HepG2 (cell line): ENCODE results near the gene GRK5. TPM values are rescaled to one million over a fixed set of nuclear protein-coding genes. Genes with fewer than 3 reads are reported as not detected.

Experiments used
- ATF7 ChIP-seq, 2 experiments: fragments of 450-650 bp in 1 of 2; sonication (generic) in 1 of 2; formaldehyde crosslinking in 1 of 2; IDR thresholded peaks; 2 replicates each; pipeline versions ENCODE4 v1.4.0 to v1.6.1; 2016 to 2020; ENCODE audit warnings: antibody characterized with exemption in 1 of 2, mild to moderate bottlenecking in 1 of 2, missing genetic modification reagents in 1 of 2
- MBD4 ChIP-seq: IDR thresholded peaks from 2 replicates; pipeline ENCODE4 v1.6.1; 2012; ENCODE audit warnings: low read length, inconsistent platforms, borderline replicate concordance
- YEATS4 ChIP-seq: sonication (generic); formaldehyde crosslinking; IDR thresholded peaks from 2 replicates; pipeline ENCODE4 v1.4.0; 2020; ENCODE audit warnings: missing genetic modification reagents, borderline replicate concordance
- ZNF496 ChIP-seq: sonication (generic); formaldehyde crosslinking; IDR thresholded peaks from 2 replicates; pipeline ENCODE4 v1.8.1; 2023; ENCODE audit warnings: mild to moderate bottlenecking, moderate library complexity, missing genetic modification reagents; ENCODE audit not compliant: insufficient replicate concordance
- ZNF558 ChIP-seq: sonication (generic); formaldehyde crosslinking; IDR thresholded peaks from 2 replicates; pipeline ENCODE4 v1.9.0; 2022; ENCODE audit warnings: mild to moderate bottlenecking, missing genetic modification reagents, borderline replicate concordance
- polyA plus RNA-seq, 8 experiments: library from polyadenylated mRNA; depleted of rRNA in 3 of 8; stranded (reverse) in 7 of 8; unstranded in 1 of 8; fragments of >200 nt; fragmentation: Illumina TruSeq in 4 of 8; extraction: Trizol in 4 of 8; gene quantifications; 2 replicates each; pipeline versions ENCODE4 v1.2.1 to v1.2.3, GENCODE V29; 2011 to 2016; ENCODE audit warnings: low read depth in 4 of 8, missing spikeins in 1 of 8, mixed read lengths in 1 of 8; ENCODE audit not compliant: insufficient read depth in 1 of 8
- total RNA-seq, 5 experiments: library from RNA; depleted of rRNA; stranded (reverse); fragments of >200 nt; fragmentation: Illumina TruSeq; extraction: Trizol; gene quantifications; 2 replicates each; pipeline ENCODE4 v1.2.3, GENCODE V29; 2016; ENCODE audit warnings: low read depth in 1 of 5
- TF ChIP-seq, protein P1 (sequence below): sonication (generic); formaldehyde crosslinking; IDR thresholded peaks from 2 replicates; pipeline ENCODE4 v1.5.1; 2020; ENCODE audit warnings: mild to moderate bottlenecking, moderate library complexity, missing genetic modification reagents
- TF ChIP-seq, protein P2 (sequence below): sonication (generic); formaldehyde crosslinking; IDR thresholded peaks from 2 replicates; pipeline ENCODE4 v1.5.0; 2020; ENCODE audit warnings: mild to moderate bottlenecking, missing genetic modification reagents, borderline replicate concordance
- TF ChIP-seq, protein P3 (sequence below): sonication (generic); formaldehyde crosslinking; IDR thresholded peaks from 2 replicates; pipeline ENCODE4 v1.8.1; 2023; ENCODE audit warnings: mild to moderate bottlenecking, moderate library complexity, missing genetic modification reagents

Gene GRK5
- total and polyA plus RNA-seq, 2 of the 13 experiments (the other 11 are each of a cell fraction or from before 2014, with no cell fraction given), result 10.4 to 12.6 TPM

DNA sequence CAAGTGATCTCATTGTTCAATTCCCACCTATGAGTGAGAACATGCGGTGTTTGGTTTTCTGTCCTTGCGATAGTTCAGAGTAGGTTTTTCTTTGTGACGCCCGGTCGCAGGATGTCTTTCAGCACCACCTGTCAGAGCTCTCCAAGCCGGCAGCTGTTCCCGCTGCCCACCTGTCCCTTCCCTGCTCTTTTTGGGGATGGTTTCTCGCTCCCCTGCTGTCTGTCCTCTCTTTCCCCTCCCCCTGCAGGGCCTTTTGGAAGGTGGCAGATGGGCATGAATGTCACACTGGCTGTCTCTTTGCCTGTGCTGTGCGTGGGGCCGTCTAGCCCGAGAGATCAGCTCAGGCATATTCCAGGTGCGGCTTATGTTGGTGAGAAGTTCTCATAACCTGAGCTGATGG lies 137.0 kb downstream of the GRK5 start (continued):
- no peak for TF ChIP-seq ATF7 (IDR thresholded peaks at IDR 0.05)
- no peak for TF ChIP-seq ATF7 (CRISPR knock-in tag; IDR thresholded peaks at IDR 0.05)
- TF ChIP-seq, protein P1, sequence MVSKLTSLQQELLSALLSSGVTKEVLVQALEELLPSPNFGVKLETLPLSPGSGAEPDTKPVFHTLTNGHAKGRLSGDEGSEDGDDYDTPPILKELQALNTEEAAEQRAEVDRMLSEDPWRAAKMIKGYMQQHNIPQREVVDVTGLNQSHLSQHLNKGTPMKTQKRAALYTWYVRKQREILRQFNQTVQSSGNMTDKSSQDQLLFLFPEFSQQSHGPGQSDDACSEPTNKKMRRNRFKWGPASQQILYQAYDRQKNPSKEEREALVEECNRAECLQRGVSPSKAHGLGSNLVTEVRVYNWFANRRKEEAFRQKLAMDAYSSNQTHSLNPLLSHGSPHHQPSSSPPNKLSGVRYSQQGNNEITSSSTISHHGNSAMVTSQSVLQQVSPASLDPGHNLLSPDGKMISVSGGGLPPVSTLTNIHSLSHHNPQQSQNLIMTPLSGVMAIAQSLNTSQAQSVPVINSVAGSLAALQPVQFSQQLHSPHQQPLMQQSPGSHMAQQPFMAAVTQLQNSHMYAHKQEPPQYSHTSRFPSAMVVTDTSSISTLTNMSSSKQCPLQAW, result no peak
- TF ChIP-seq YEATS4 (CRISPR knock-in tag), result no peak
- TF ChIP-seq, protein P2, sequence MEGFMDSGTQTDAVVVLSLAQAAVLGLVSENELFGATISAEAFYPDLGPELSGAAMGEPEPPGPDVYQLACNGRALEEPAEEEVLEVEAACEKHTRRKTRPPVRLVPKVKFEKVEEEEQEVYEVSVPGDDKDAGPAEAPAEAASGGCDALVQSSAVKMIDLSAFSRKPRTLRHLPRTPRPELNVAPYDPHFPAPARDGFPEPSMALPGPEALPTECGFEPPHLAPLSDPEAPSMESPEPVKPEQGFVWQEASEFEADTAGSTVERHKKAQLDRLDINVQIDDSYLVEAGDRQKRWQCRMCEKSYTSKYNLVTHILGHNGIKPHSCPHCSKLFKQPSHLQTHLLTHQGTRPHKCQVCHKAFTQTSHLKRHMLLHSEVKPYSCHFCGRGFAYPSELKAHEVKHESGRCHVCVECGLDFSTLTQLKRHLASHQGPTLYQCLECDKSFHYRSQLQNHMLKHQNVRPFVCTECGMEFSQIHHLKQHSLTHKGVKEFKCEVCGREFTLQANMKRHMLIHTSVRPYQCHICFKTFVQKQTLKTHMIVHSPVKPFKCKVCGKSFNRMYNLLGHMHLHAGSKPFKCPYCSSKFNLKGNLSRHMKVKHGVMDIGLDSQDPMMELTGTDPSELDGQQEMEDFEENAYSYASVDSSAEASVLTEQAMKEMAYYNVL (CRISPR knock-in tag), result no peak
- TF ChIP-seq, protein P3, sequence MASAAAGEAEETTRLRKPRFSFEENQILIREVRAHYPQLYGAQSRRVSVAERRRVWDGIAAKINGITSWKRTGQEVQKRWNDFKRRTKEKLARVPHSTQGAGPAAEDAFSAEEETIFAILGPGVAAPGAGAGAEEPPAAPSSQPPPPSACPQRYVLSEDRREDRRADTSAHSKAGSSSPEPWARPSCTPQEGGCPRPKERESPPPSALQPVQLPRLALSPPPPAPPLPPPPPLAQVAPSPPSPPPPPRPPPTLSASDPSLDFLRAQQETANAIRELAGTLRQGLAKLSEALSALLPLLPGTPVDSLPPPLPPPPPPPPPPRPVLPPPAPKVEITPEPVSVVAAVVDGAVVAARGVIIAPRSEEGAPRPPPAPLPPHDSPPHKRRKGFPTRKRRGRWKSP (CRISPR knock-in tag), result no peak
- TF ChIP-seq ZNF496 (CRISPR knock-in tag), result no peak
- TF ChIP-seq MBD4, result no peak
- TF ChIP-seq ZNF558 (CRISPR knock-in tag), result no peak
